ENCODE results near the gene CHD6. TPM values are rescaled to one million over a fixed set of nuclear protein-coding genes. Genes with fewer than 3 reads are reported as not detected.

CHD6 gene
- total and polyA plus RNA-seq, 11 donors, result 6.5 to 52.8 (median 38.9) TPM

DNA sequence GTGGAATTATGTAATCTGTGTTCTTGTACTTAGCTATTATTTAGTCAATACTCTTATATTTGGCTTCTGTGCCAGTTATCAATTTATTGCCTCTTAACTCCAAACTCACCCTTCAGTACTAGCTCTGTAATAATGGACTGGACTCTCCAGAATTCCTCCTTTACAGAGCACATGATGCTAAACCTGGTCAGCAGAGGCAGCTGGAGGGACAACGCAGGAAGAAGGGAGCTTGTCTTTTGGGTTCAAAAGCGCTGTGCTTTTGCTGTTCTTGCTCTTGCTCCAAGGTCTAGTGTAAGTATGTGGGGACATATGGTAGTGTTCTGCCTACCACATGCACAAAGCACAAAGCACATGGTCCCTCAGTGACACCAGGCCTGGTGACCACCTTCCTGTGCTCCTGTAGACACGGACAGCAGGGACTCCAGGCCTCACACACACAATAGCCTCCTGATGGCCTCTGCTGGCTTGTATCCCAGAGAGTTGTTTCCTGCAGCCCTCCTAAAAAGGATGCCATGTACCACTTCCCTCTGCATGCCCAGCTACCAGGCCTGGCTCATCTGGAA is 46.1 kb downstream of the CHD6 start:
- Histone ChIP-seq H3K27ac (no peak overlapping the region), H3K4me1 (peaks cover 0 to 97% (median 52%) of the 10 kb centered on the region in 12 donors), H3K4me3 (no peak overlapping the region), H3K36me3 (no peaks in the 10 kb centered on the region), H3K27me3 (no peaks in the 10 kb centered on the region), H3K9me3 (peaks cover 0 to 9% (median 0%) of the 10 kb centered on the region in 12 donors)
- no peak for TF ChIP-seq POLR2A (IDR thresholded peaks at IDR 0.05)
- TF ChIP-seq, protein P1, sequence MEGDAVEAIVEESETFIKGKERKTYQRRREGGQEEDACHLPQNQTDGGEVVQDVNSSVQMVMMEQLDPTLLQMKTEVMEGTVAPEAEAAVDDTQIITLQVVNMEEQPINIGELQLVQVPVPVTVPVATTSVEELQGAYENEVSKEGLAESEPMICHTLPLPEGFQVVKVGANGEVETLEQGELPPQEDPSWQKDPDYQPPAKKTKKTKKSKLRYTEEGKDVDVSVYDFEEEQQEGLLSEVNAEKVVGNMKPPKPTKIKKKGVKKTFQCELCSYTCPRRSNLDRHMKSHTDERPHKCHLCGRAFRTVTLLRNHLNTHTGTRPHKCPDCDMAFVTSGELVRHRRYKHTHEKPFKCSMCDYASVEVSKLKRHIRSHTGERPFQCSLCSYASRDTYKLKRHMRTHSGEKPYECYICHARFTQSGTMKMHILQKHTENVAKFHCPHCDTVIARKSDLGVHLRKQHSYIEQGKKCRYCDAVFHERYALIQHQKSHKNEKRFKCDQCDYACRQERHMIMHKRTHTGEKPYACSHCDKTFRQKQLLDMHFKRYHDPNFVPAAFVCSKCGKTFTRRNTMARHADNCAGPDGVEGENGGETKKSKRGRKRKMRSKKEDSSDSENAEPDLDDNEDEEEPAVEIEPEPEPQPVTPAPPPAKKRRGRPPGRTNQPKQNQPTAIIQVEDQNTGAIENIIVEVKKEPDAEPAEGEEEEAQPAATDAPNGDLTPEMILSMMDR (IDR thresholded peaks at IDR 0.05), result peak in 2 of 12 donors; percentile 7 to 23
- intact Hi-C loops (cut with DNase I), result loop anchor here in 1 of 10 donors (5.0 kb wide), 1 partner anchor 45 kb away; the partner anchor contains the start of gene CHD6
- ATAC-seq, result peak in 3 of 4 donors; percentile 18 to 48 (median 29)
- no peak for DNase-seq
- WGBS, 4 donors, result 70 to 78% (median 73%) methylated on average over 3 of the region's 3 CpGs

DNA sequence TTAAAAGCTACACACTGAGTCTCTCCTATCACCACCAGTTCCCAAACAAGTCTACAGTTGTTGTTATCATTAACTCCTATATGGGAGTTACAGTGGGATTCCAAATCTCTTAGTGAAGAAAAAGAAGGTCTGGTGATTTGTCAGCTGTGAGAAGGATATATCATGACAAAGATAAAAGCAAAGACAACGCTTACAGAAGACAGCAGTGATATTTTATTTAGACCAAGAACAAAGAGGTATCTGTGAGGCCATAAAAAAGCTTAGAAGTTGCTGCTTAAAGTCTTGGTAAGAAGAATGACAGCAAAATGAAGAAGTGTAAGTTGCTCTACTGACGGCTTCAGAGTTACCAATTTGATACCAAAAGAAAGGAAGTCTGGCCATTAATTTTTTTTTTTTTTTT is 47.2 kb downstream of the CHD6 start:
- Histone ChIP-seq H3K27me3 (no peaks in the 10 kb centered on the region), H3K4me3 (no peak overlapping the region), H3K9me3 (peaks cover 0 to 9% (median 0%) of the 10 kb centered on the region in 12 donors), H3K36me3 (no peaks in the 10 kb centered on the region), H3K4me1 (peaks cover 0 to 88% (median 46%) of the 10 kb centered on the region in 12 donors), H3K27ac (no peak overlapping the region)
- no peak for DNase-seq
- ATAC-seq, result no peak
- 63 to 74% (median 68%) methylated on average over 2 of the region's 2 CpGs for WGBS, 4 donors
- TF ChIP-seq POLR2A (IDR thresholded peaks at IDR 0.05), result no peak
- TF ChIP-seq, protein P1 (IDR thresholded peaks at IDR 0.05), result no peak
- intact Hi-C loops (cut with DNase I), result loop anchor here in 1 of 10 donors (5.0 kb wide), 1 partner anchor 46 kb away; the partner anchor contains the start of gene CHD6

DNA sequence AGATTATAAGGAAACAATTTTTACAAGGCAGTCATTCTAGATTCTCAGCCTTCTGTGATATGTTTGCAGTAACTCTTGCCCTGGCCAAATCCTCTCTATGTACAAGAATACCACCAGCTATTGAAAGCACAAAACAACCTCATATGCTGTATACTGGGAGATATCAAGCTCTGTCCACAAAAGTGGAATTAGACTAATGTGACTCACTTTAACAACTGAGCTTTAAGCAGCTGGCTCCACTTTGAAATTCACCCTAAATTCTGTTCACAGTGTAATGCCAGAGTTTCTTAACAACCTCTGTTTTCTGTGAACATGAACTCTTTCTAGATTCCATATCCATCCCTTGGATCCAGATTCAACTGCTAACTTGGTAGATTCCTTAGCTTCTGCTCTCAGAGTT is 47.6 kb downstream of the CHD6 start:
- Histone ChIP-seq H3K27me3 (no peaks in the 10 kb centered on the region), H3K4me3 (no peak overlapping the region), H3K4me1 (peaks cover 0 to 83% (median 44%) of the 10 kb centered on the region in 12 donors), H3K36me3 (no peaks in the 10 kb centered on the region), H3K27ac (no peak overlapping the region), H3K9me3 (peaks cover 0 to 9% (median 0%) of the 10 kb centered on the region in 12 donors)
- no peak for ATAC-seq
- intact Hi-C loops (cut with DNase I), result loop anchor here in 1 of 10 donors (5.0 kb wide), 1 partner anchor 47 kb away; the partner anchor contains the start of gene CHD6
- TF ChIP-seq, protein P1 (IDR thresholded peaks at IDR 0.05), result no peak
- no peak for TF ChIP-seq POLR2A (IDR thresholded peaks at IDR 0.05)
- DNase-seq, result no peak

DNA sequence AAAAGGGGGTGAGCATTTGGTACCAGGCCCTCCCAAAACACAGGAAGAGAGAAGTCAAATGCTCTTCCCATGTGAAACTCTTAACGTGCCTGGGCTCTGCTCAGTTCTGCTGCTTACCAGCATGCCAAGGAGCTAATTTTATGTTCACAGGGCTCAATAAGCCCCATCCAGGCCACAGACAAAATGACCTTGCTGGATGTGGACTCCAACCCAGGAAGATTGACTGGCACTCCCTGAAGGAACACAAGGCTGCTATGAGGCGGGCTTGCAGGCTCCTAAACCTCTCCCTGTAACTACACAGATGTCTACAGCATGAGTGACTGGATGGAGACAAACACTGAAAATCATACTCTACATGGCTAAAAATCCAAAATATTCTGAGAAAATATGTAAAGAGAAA is 50.6 kb downstream of the CHD6 start:
- WGBS, 4 donors, result 72 to 81% (median 75%) methylated on average over 2 of the region's 2 CpGs
- ATAC-seq (peak in 2 of 4 donors; percentile 28 to 52), DNase-seq (no peak)
- no peak overlapping the region for H3K4me3 ChIP-seq
- intact Hi-C loops (cut with DNase I), result no loop called here
- H3K36me3 ChIP-seq, result no peaks in the 10 kb centered on the region
- TF ChIP-seq, protein P1 (IDR thresholded peaks at IDR 0.05), result no peak
- TF ChIP-seq POLR2A (IDR thresholded peaks at IDR 0.05), result no peak
- H3K27ac ChIP-seq, result no peak overlapping the region
- peaks cover 0 to 61% (median 27%) of the 10 kb centered on the region in 12 donors for H3K4me1 ChIP-seq
- H3K27me3 ChIP-seq, result no peaks in the 10 kb centered on the region
- no peaks in the 10 kb centered on the region for H3K9me3 ChIP-seq

All from heart left ventricle (tissue), 16 donors.